H1 (cell line): Measurements from ENCODE around the gene C14orf132. TPM values are rescaled to one million over a fixed set of nuclear protein-coding genes. Genes with fewer than 3 reads are reported as not detected.

ENCODE experiments used
- CTCF ChIA-PET: fragments of 300-600 bp; sonication (Branson Sonifier 250); formaldehyde crosslinking; loops from one replicate; lab custom pipeline; 2021; ENCODE audit not compliant: partially characterized antibody; lab: Charles Lee
- POLR2A ChIA-PET: fragments of 300-600 bp; sonication (Branson Sonifier 250); formaldehyde crosslinking; loops from one replicate; lab custom pipeline; 2021; ENCODE audit warnings: inconsistent platforms; ENCODE audit not compliant: partially characterized antibody; lab: Charles Lee
- DNase-seq, 2 experiments: peaks; one replicate each; pipeline versions ENCODE4 v3.0.0 to v3.0.0-alpha.2; 2010 to 2022; ENCODE audit warnings: low spot score in 2 of 2, low read depth in 1 of 2, mixed read lengths in 1 of 2
- FAIRE-seq: peaks from 2 replicates; lab custom pipeline; 2011; peaks lifted over from hg19 to GRCh38; lab: Jason Lieb, UNC
- H2AFZ ChIP-seq: 2 replicates; pipeline ENCODE4 v1.8.1; 2012; ENCODE audit warnings: low read length, inconsistent platforms
- H2AK5ac ChIP-seq: 2 replicates; pipeline ENCODE4 v1.6.1; 2013; ENCODE audit warnings: low read depth, low read length
- H2BK120ac ChIP-seq: replicated peaks from 2 replicates; pipeline ENCODE3; 2013; ENCODE audit warnings: low read depth, low read length, inconsistent platforms
- H2BK12ac ChIP-seq: 2 replicates; pipeline ENCODE4 v1.6.1; 2013; ENCODE audit warnings: low read depth, low read length
- H2BK15ac ChIP-seq: 2 replicates; pipeline ENCODE4 v1.6.1; 2013; ENCODE audit warnings: low read length
- H2BK20ac ChIP-seq: 2 replicates; pipeline ENCODE4 v1.6.1; 2013; ENCODE audit warnings: low read length
- H2BK5ac ChIP-seq: 2 replicates; pipeline ENCODE4 v1.6.1; 2013; ENCODE audit warnings: low read depth, low read length
- H3K14ac ChIP-seq: 2 replicates; pipeline ENCODE4 v1.6.1; 2013; ENCODE audit warnings: inconsistent platforms; ENCODE audit not compliant: insufficient read length
- H3K18ac ChIP-seq: 2 replicates; pipeline ENCODE4 v1.6.1; 2013; ENCODE audit warnings: low read length; ENCODE audit errors: extremely low read depth
- H3K23ac ChIP-seq: 2 replicates; pipeline ENCODE4 v1.6.1; 2013; ENCODE audit warnings: inconsistent platforms; ENCODE audit not compliant: insufficient read length
- H3K23me2 ChIP-seq: 2 replicates; pipeline ENCODE4 v1.6.1; 2013; ENCODE audit warnings: low read depth, low read length
- H3K27ac ChIP-seq: 2 replicates; pipeline ENCODE4 v1.6.1; 2011; ENCODE audit warnings: low read depth, low read length, inconsistent platforms
- H3K27me3 ChIP-seq, 4 experiments: replicated peaks in 1 of 4; 1 replicate in 1 of 4; 2 replicates in 3 of 4; pipeline versions ENCODE4 v1.6.1 to v1.8.1; 2011 to 2013; ENCODE audit warnings: low read length in 3 of 4, mild to moderate bottlenecking in 3 of 4, inconsistent platforms in 2 of 4, mixed read lengths in 2 of 4, moderate library complexity in 1 of 4; ENCODE audit not compliant: control insufficient read depth in 3 of 4, insufficient read depth in 3 of 4; ENCODE audit errors: extremely low read depth in 1 of 4
- H3K36me3 ChIP-seq, 4 experiments: 2 replicates each; pipeline versions ENCODE4 v1.6.1 to v1.8.1; 2011 to 2013; ENCODE audit warnings: mild to moderate bottlenecking in 4 of 4, low read length in 3 of 4, moderate library complexity in 2 of 4, control low read depth in 1 of 4, inconsistent platforms in 1 of 4; ENCODE audit not compliant: insufficient read depth in 4 of 4, control insufficient read depth in 2 of 4
- H3K4ac ChIP-seq: replicated peaks from 2 replicates; pipeline ENCODE3; 2013; ENCODE audit warnings: low read length, low read depth, mixed read lengths, inconsistent platforms; ENCODE audit not compliant: insufficient read length
- H3K4me1 ChIP-seq, 4 experiments: replicated peaks in 1 of 4; 1 replicate in 1 of 4; 2 replicates in 3 of 4; pipeline versions ENCODE4 v1.6.1 to v1.8.1; 2011 to 2013; ENCODE audit warnings: low read length in 3 of 4, inconsistent platforms in 2 of 4, mixed read lengths in 1 of 4; ENCODE audit not compliant: insufficient read depth in 4 of 4, control insufficient read depth in 3 of 4
- H3K4me2 ChIP-seq, 2 experiments: 2 replicates each; pipeline versions ENCODE4 v1.6.1 to v1.8.1; 2011 to 2013; ENCODE audit warnings: low read depth in 2 of 2, low read length in 2 of 2, control low read depth in 1 of 2, inconsistent platforms in 1 of 2, mild to moderate bottlenecking in 1 of 2; ENCODE audit not compliant: insufficient read depth in 1 of 2
- H3K4me3 ChIP-seq, 4 experiments: fragments of 200-600, 300-600 bp in 1 of 4; sonication (generic), shearing (Covaris generic), sonication (Bioruptor Twin) in 1 of 4; 2 replicates each; pipeline versions ENCODE4 v1.5.1 to v1.8.1; 2011 to 2016; ENCODE audit warnings: low read length in 4 of 4, low read depth in 3 of 4, control low read depth in 2 of 4, inconsistent platforms in 2 of 4, mild to moderate bottlenecking in 2 of 4, mixed read lengths in 1 of 4, moderate library complexity in 1 of 4; ENCODE audit not compliant: insufficient read depth in 2 of 4; ENCODE audit errors: extremely low read depth in 1 of 4
- H3K56ac ChIP-seq: replicated peaks from 2 replicates; pipeline ENCODE3; 2013; ENCODE audit warnings: low read depth, mild to moderate bottlenecking, mixed read lengths, low read length, inconsistent platforms; ENCODE audit not compliant: insufficient read length
- H3K79me1 ChIP-seq: 2 replicates; pipeline ENCODE4 v1.6.1; 2013; ENCODE audit warnings: low read depth, low read length, control low read depth
- H3K79me2 ChIP-seq, 2 experiments: 2 replicates each; pipeline versions ENCODE4 v1.6.1 to v1.8.1; 2012 to 2013; ENCODE audit warnings: low read length in 2 of 2, mild to moderate bottlenecking in 2 of 2, inconsistent platforms in 1 of 2; ENCODE audit not compliant: insufficient read depth in 2 of 2, control insufficient read depth in 1 of 2
- H3K9ac ChIP-seq, 4 experiments: replicated peaks in 1 of 4; 1 replicate in 1 of 4; 2 replicates in 3 of 4; pipeline versions ENCODE4 v1.6.1 to v1.8.1; 2011 to 2013; ENCODE audit warnings: low read depth in 3 of 4, low read length in 3 of 4, control low read depth in 2 of 4, mild to moderate bottlenecking in 2 of 4, moderate library complexity in 2 of 4, inconsistent platforms in 1 of 4; ENCODE audit errors: extremely low read depth in 1 of 4
- H3K9me3 ChIP-seq, 2 experiments: 2 replicates each; pipeline versions ENCODE4 v1.6.1 to v1.8.1; 2012 to 2013; ENCODE audit warnings: mild to moderate bottlenecking in 2 of 2, moderate library complexity in 2 of 2, control low read depth in 1 of 2, inconsistent platforms in 1 of 2, low read depth in 1 of 2, low read length in 1 of 2, mixed read lengths in 1 of 2; ENCODE audit not compliant: insufficient read depth in 2 of 2
- H4K20me1 ChIP-seq, 2 experiments: replicated peaks in 1 of 2; 2 replicates each; pipeline versions ENCODE3 to v1.8.1; 2011 to 2013; ENCODE audit warnings: inconsistent platforms in 2 of 2, low read length in 2 of 2, mild to moderate bottlenecking in 1 of 2; ENCODE audit not compliant: insufficient read depth in 2 of 2, control insufficient read depth in 1 of 2
- H4K5ac ChIP-seq: 2 replicates; pipeline ENCODE4 v1.6.1; 2013; ENCODE audit warnings: low read length, low read depth, mixed read lengths, inconsistent platforms; ENCODE audit not compliant: insufficient read length
- H4K8ac ChIP-seq: 2 replicates; pipeline ENCODE4 v1.8.0; 2013; ENCODE audit warnings: mild to moderate bottlenecking, moderate library complexity, low read length, inconsistent platforms; ENCODE audit not compliant: insufficient read depth; ENCODE audit errors: extremely low read depth
- H4K91ac ChIP-seq: replicated peaks from 2 replicates; pipeline ENCODE3; 2013; ENCODE audit warnings: low read length, mixed read lengths, inconsistent platforms; ENCODE audit not compliant: insufficient read length
- BCL11A ChIP-seq, 2 experiments: IDR thresholded peaks; one replicate each; pipeline ENCODE4 v1.6.1; 2011; ENCODE audit warnings: low read depth in 2 of 2, low read length in 2 of 2, mild to moderate bottlenecking in 2 of 2
- CHD1 ChIP-seq: IDR thresholded peaks from 2 replicates; pipeline ENCODE4 v1.6.1; 2012; ENCODE audit warnings: low read depth, low read length, improper control_type of control experiment
- NRF1 ChIP-seq: IDR thresholded peaks from 2 replicates; pipeline ENCODE4 v1.6.1; 2011; ENCODE audit warnings: mild to moderate bottlenecking, low read depth, low read length, improper control_type of control experiment
- PHF8 ChIP-seq: fragments of 200-600 bp; sonication (generic); conservative IDR thresholded peaks from 2 replicates; pipeline ENCODE4 v1.7.1; 2012; ENCODE audit warnings: low read depth, mild to moderate bottlenecking, inconsistent platforms, low read length, moderate library complexity
- POLR2A ChIP-seq, 2 experiments: IDR thresholded peaks; 1 replicate in 1 of 2; 2 replicates in 1 of 2; pipeline ENCODE4 v1.6.1; 2011; ENCODE audit warnings: low read depth in 2 of 2, low read length in 2 of 2, mild to moderate bottlenecking in 2 of 2; ENCODE audit errors: control extremely low read depth in 1 of 2
- SIRT6 ChIP-seq: IDR thresholded peaks from one replicate; pipeline ENCODE4 v1.7.1; 2012; ENCODE audit warnings: low read length, inconsistent platforms
- SP2 ChIP-seq: IDR thresholded peaks from 2 replicates; pipeline ENCODE4 v1.6.1; 2012; ENCODE audit warnings: mild to moderate bottlenecking, low read length, inconsistent platforms
- WGBS, 2 experiments: shearing (Covaris generic) in 1 of 2; methylation state at CpG; one replicate each; pipeline versions ENCODE4 v1.1.6 to v1.1.7; 2013 to 2015; ENCODE audit warnings: low lambda C conversion rate in 2 of 2, mixed read lengths in 2 of 2, inconsistent platforms in 1 of 2, low coverage in 1 of 2, missing lambda C conversion rate in 1 of 2; ENCODE audit not compliant: insufficient replicate concordance in 2 of 2, insufficient coverage in 1 of 2, insufficient read length in 1 of 2; ENCODE audit errors: extremely low coverage in 1 of 2, missing lambda C conversion rate in 1 of 2; 5-methylcytosine and 5-hydroxymethylcytosine counted together
- polyA plus RNA-seq, 7 experiments: library from polyadenylated mRNA; depleted of rRNA in 3 of 7; stranded (reverse) in 5 of 7; unstranded in 2 of 7; fragments of >200 nt in 5 of 7; fragments of 200-250 nt in 2 of 7; gene quantifications; 1 replicate in 5 of 7; 2 replicates in 1 of 7; 4 replicates in 1 of 7; pipeline versions ENCODE4 v1.2.1 to v1.2.3, GENCODE V29; 2011 to 2013; ENCODE audit warnings: missing spikeins in 2 of 7, mixed read lengths in 2 of 7
- total RNA-seq: library from RNA; stranded (reverse); fragmentation: NEBNext Ultra II Directional; extraction: Animal tissue kit (Norgen Biotek cat#: 25700); gene quantifications from 2 replicates; pipeline ENCODE4 v1.2.1, GENCODE V29; 2021
- TF ChIP-seq, protein P1 (sequence below): IDR thresholded peaks from 2 replicates; pipeline ENCODE4 v1.6.1; 2012; ENCODE audit warnings: low read length, inconsistent platforms
- TF ChIP-seq, protein P2 (sequence below): IDR thresholded peaks from 2 replicates; pipeline ENCODE4 v1.6.1; 2011; ENCODE audit warnings: low read length, improper control_type of control experiment

Gene C14orf132
- total and polyA plus RNA-seq, 2 of the 8 experiments (the other 6 are each of a cell fraction or from before 2014, with no cell fraction given): 11.7 to 32.5 TPM

DNA sequence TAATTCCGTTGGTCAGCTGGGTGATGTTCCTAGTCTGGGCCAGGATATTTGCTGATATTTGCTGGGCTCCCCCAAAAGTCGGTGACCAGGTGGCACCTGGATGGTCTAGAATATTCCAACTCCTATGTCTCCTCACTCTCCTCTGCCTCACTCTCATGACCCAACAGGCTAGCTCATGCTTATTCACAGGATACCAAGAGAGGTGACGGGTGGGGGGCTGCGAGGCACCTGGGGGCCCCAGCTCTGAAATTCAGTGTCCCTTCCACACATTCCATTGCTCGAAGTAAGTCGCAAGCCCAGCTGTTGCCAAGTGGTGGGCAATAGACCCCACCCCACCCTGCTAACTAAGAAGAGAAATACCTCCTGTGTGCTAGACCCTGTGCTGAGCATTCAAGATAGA is 67.7 kb downstream of the C14orf132 start:
- CTCF ChIA-PET: interaction anchor here (0.9 to 13.0 kb wide), 6 partner anchors 8 to 169 kb away, joined by 3 to 268 read pairs (median 4); partner anchors contain the start of gene BDKRB2

More for the DNA sequence above, 67.7 kb downstream of the C14orf132 start:
- 94% methylated on average over 6 of the region's 6 CpGs; no CpG with 5 or more reads in 1 of the 2 experiments for WGBS, 2 experiments
- Histone ChIP-seq H3K27me3 (no peaks in the 10 kb centered on the region), H4K20me1 (no peaks in the 10 kb centered on the region), H3K4me3 (no peak overlapping the region), H3K9me3 (no peaks in the 10 kb centered on the region; a peak in 1 of 4 replicates), H2BK20ac (no peak overlapping the region), H4K8ac (no peak overlapping the region), H3K18ac (no peak overlapping the region), H2BK5ac (no peak overlapping the region), H4K5ac (no peak overlapping the region), H3K36me3 (no peaks in the 10 kb centered on the region), H3K4me2 (no peak overlapping the region), H3K79me2 (no peaks in the 10 kb centered on the region), H3K14ac (no peak overlapping the region), H3K23ac (no peak overlapping the region), H3K23me2 (no peaks in the 10 kb centered on the region; the same call in 1 of the 2 replicates), H2BK15ac (no peak overlapping the region), H2AFZ (no peak overlapping the region), H3K4ac (no peak overlapping the region), H3K56ac (no peak overlapping the region), H4K91ac (no peak overlapping the region), H2BK12ac (no peak overlapping the region), H2BK120ac (no peak overlapping the region), H3K9ac (no peak overlapping the region), H2AK5ac (no peak overlapping the region), H3K79me1 (no peaks in the 10 kb centered on the region), H3K4me1 (no peaks in the 10 kb centered on the region), H3K27ac (no peak overlapping the region)
- TF ChIP-seq CHD1 (no peak), POLR2A (IDR thresholded peaks at IDR 0.05; ENCODE audit: control extremely low read depth in 1 of 2, low read depth in 2 of 2, low read length in 2 of 2) (no peak), BCL11A (IDR thresholded peaks at IDR 0.05; ENCODE audit: low read depth in 2 of 2, low read length in 2 of 2) (no peak), SP2 (no peak), SIRT6 (no peak), PHF8 (no peak), NRF1 (no peak)
- TF ChIP-seq, protein P1, sequence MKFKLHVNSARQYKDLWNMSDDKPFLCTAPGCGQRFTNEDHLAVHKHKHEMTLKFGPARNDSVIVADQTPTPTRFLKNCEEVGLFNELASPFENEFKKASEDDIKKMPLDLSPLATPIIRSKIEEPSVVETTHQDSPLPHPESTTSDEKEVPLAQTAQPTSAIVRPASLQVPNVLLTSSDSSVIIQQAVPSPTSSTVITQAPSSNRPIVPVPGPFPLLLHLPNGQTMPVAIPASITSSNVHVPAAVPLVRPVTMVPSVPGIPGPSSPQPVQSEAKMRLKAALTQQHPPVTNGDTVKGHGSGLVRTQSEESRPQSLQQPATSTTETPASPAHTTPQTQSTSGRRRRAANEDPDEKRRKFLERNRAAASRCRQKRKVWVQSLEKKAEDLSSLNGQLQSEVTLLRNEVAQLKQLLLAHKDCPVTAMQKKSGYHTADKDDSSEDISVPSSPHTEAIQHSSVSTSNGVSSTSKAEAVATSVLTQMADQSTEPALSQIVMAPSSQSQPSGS: no peak
- TF ChIP-seq, protein P2, sequence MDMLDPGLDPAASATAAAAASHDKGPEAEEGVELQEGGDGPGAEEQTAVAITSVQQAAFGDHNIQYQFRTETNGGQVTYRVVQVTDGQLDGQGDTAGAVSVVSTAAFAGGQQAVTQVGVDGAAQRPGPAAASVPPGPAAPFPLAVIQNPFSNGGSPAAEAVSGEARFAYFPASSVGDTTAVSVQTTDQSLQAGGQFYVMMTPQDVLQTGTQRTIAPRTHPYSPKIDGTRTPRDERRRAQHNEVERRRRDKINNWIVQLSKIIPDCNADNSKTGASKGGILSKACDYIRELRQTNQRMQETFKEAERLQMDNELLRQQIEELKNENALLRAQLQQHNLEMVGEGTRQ: no peak
- POLR2A ChIA-PET: no interaction called here
- DNase-seq: no peak
- no peak for FAIRE-seq
